ENCODE results near the gene MYRIP. TPM values are rescaled to one million over a fixed set of nuclear protein-coding genes. Genes with fewer than 3 reads are reported as not detected.
"Not testable (repeated sequence)": the region's sequence is repeated elsewhere in the genome, so short reads cannot be mapped to it uniquely, and the experiment has no call there.

The MYRIP gene
- total RNA-seq, 1 experiment from 2014 or later = not detected

GRCh38 chr3:40077828-40078492 lies 268.6 kb downstream of the MYRIP start:
- H2AFZ ChIP-seq (ENCODE audit: low read length); H3K4me3 ChIP-seq (ENCODE audit: low read length); ATAC-seq; CTCF ChIA-PET; H3F3A ChIP-seq (ENCODE audit: low read length, unreplicated experiment); H3K4me2 ChIP-seq (ENCODE audit: low read length); H4K20me1 ChIP-seq (ENCODE audit: low read length); H3K79me2 ChIP-seq (ENCODE audit: low read length); H3K9me2 ChIP-seq (replicated peaks; ENCODE audit: low read length); DNase-seq; H3K9ac ChIP-seq (ENCODE audit: low read length); H3K27ac ChIP-seq (ENCODE audit: low read length); intact Hi-C loops (cut with micrococcal nuclease); H3K4me1 ChIP-seq (ENCODE audit: insufficient read depth, low read length); H3K36me3 ChIP-seq (ENCODE audit: low read depth, low read length); H3K27me3 ChIP-seq (ENCODE audit: low read length); H3K9me3 ChIP-seq (ENCODE audit: low read length); POLR2A ChIA-PET (ENCODE audit: unreplicated experiment); BruUV-seq (replicated peaks): not testable (repeated sequence)

GRCh38 chr3:40078590-40078989 lies 269.2 kb downstream of the MYRIP start:
- ChIA-PET CTCF (no interaction called here), POLR2A (ENCODE audit: unreplicated experiment) (no interaction called here)
- H3K9me2 ChIP-seq (replicated peaks; ENCODE audit: low read length) = no peaks in the 10 kb centered on the region
- no peaks in the 10 kb centered on the region for H3K36me3 ChIP-seq (ENCODE audit: low read depth, low read length)
- H3K9ac ChIP-seq (ENCODE audit: low read length) = no peak overlapping the region
- H3K27ac ChIP-seq (ENCODE audit: low read length) = no peak overlapping the region
- no peak overlapping the region for H3K4me2 ChIP-seq (ENCODE audit: low read length)
- intact Hi-C loops (cut with micrococcal nuclease) = no loop called here
- no peak for ATAC-seq
- TF ChIP-seq CTCF (conservative IDR thresholded peaks at IDR 0.05; ENCODE audit: low read depth, low read length) (no peak), EZH2 (IDR thresholded peaks at IDR 0.05; ENCODE audit: low read length, unreplicated experiment) (no peak), EZH2phosphoT487 (IDR thresholded peaks at IDR 0.05; ENCODE audit: borderline replicate concordance, low read length) (no peak)
- H2AFZ ChIP-seq (ENCODE audit: low read length) = no peak overlapping the region
- no peaks in the 10 kb centered on the region for H4K20me1 ChIP-seq (ENCODE audit: low read length)
- H3K4me1 ChIP-seq (ENCODE audit: insufficient read depth, low read length) = no peaks in the 10 kb centered on the region
- no peaks in the 10 kb centered on the region for H3K79me2 ChIP-seq (ENCODE audit: low read length)
- no peak for DNase-seq
- BruUV-seq (replicated peaks) = no TSS peak
- no peak overlapping the region for H3K4me3 ChIP-seq (ENCODE audit: low read length)
- H3K27me3 ChIP-seq (ENCODE audit: low read length) = peaks cover 4% of the 10 kb centered on the region; the same call in 1 of the 2 replicates
- H3K9me3 ChIP-seq (ENCODE audit: low read length) = no peaks in the 10 kb centered on the region
- H3F3A ChIP-seq (ENCODE audit: low read length, unreplicated experiment) = no peaks in the 10 kb centered on the region

GRCh38 chr3:40079203-40079846 lies 269.9 kb downstream of the MYRIP start:
- ChIA-PET CTCF (no interaction called here), POLR2A (ENCODE audit: unreplicated experiment) (no interaction called here)
- H3K79me2 ChIP-seq (ENCODE audit: low read length) = no peaks in the 10 kb centered on the region
- no peak overlapping the region for H3K4me2 ChIP-seq (ENCODE audit: low read length)
- no peak for TF ChIP-seq EZH2phosphoT487 (IDR thresholded peaks at IDR 0.05; ENCODE audit: borderline replicate concordance, low read length)
- no peak for TF ChIP-seq CTCF (conservative IDR thresholded peaks at IDR 0.05; ENCODE audit: low read depth, low read length)
- no peak for TF ChIP-seq EZH2 (IDR thresholded peaks at IDR 0.05; ENCODE audit: low read length, unreplicated experiment)
- no peaks in the 10 kb centered on the region for H3F3A ChIP-seq (ENCODE audit: low read length, unreplicated experiment)
- H3K27me3 ChIP-seq (ENCODE audit: low read length) = peaks cover 3% of the 10 kb centered on the region; the same call in 1 of the 2 replicates
- H2AFZ ChIP-seq (ENCODE audit: low read length) = no peak overlapping the region
- intact Hi-C loops (cut with micrococcal nuclease) = no loop called here
- ATAC-seq = no peak
- no peak overlapping the region for H3K9ac ChIP-seq (ENCODE audit: low read length)
- peak; percentile 2 for DNase-seq
- no peak overlapping the region for H3K27ac ChIP-seq (ENCODE audit: low read length)
- H3K36me3 ChIP-seq (ENCODE audit: low read depth, low read length) = no peaks in the 10 kb centered on the region
- no peak overlapping the region for H3K4me3 ChIP-seq (ENCODE audit: low read length)
- H3K9me2 ChIP-seq (replicated peaks; ENCODE audit: low read length) = no peaks in the 10 kb centered on the region
- no peaks in the 10 kb centered on the region for H3K4me1 ChIP-seq (ENCODE audit: insufficient read depth, low read length)
- H3K9me3 ChIP-seq (ENCODE audit: low read length) = no peaks in the 10 kb centered on the region
- BruUV-seq (replicated peaks) = no TSS peak
- no peaks in the 10 kb centered on the region for H4K20me1 ChIP-seq (ENCODE audit: low read length)
